Upper lobe of left lung (tissue), 4 donors: Measurements from ENCODE around the gene ITPR1.

ENCODE experiments used
- POLR2A ChIP-seq, 4 donors: fragments of 450-650 bp; IDR thresholded peaks; one replicate each; pipeline ENCODE4 v1.5.1; 2016 to 2017; ENCODE audit warnings: antibody characterized with exemption in 4 of 4, mild to moderate bottlenecking in 2 of 4
- TF ChIP-seq, protein P1 (sequence below), 6 experiments: fragments of 450-650 bp in 4 of 6; fragments of 200-600 bp in 2 of 6; sonication (generic) in 2 of 6; IDR thresholded peaks; one replicate each; pipeline ENCODE4 v1.5.1; 2016 to 2019; ENCODE audit warnings: antibody characterized with exemption in 6 of 6

DNA sequence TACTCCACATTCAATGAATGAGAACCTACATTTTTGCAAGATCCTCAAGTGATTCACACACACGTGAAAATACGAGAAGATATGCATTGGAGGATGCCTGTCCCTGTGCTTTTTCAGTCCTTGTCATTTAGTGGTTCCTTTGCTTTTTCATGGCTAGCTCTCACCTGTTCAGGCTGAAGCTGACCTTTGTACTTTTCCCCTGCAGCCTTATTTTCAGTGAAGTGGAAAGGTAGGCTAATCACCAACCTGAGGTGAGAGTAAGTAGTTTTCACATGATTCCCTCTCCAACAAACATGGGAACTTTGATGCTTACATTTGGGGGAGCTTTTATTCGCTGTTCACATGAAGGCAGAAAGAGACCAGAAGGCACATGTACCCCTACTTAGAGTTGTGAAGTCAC is 8.3 kb downstream of the ITPR1 start:
- TF ChIP-seq POLR2A (IDR thresholded peaks at IDR 0.05), result no peak
- TF ChIP-seq, protein P1, sequence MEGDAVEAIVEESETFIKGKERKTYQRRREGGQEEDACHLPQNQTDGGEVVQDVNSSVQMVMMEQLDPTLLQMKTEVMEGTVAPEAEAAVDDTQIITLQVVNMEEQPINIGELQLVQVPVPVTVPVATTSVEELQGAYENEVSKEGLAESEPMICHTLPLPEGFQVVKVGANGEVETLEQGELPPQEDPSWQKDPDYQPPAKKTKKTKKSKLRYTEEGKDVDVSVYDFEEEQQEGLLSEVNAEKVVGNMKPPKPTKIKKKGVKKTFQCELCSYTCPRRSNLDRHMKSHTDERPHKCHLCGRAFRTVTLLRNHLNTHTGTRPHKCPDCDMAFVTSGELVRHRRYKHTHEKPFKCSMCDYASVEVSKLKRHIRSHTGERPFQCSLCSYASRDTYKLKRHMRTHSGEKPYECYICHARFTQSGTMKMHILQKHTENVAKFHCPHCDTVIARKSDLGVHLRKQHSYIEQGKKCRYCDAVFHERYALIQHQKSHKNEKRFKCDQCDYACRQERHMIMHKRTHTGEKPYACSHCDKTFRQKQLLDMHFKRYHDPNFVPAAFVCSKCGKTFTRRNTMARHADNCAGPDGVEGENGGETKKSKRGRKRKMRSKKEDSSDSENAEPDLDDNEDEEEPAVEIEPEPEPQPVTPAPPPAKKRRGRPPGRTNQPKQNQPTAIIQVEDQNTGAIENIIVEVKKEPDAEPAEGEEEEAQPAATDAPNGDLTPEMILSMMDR (IDR thresholded peaks at IDR 0.05), result no peak
